Activated CD8-positive, alpha-beta T cell treated with anti-CD3 and anti-CD28 coated beads, Interleukin-2, amount 10 ng/mL, durations not matched to agents 7 days and 5 days (primary cell): ENCODE results near the gene PTCD1. TPM values are rescaled to one million over a fixed set of nuclear protein-coding genes. Genes with fewer than 3 reads are reported as not detected.
"Not testable (repeated sequence)": the region's sequence is repeated elsewhere in the genome, so short reads cannot be mapped to it uniquely, and the experiment has no call there.

ENCODE experiments used
- ATAC-seq: fragments of 150-1000 bp; cut with Tn5 transposase; one replicate; pipeline ENCODE4 v1.10.0; 2021; ENCODE audit warnings: moderate library complexity
- CTCF ChIA-PET: fragments of 350-600 bp; sonication (Branson Sonifier 250); formaldehyde crosslinking; loops from one replicate; lab custom pipeline; 2021; ENCODE audit warnings: antibody characterized with exemption; lab: Charles Lee
- POLR2A ChIA-PET: fragments of 350-600 bp; sonication (Branson Sonifier 250); formaldehyde crosslinking; loops from one replicate; lab custom pipeline; 2021; ENCODE audit warnings: antibody characterized with exemption; lab: Charles Lee
- DNase-seq: peaks from one replicate; pipeline ENCODE4 v3.0.0-alpha.2; 2020
- H3K27ac Mint-ChIP-seq: one replicate; pipeline ENCODE4 v1.8.0; 2021; ENCODE audit warnings: mild to moderate bottlenecking, mixed read lengths
- H3K27me3 Mint-ChIP-seq: one replicate; pipeline ENCODE4 v1.8.0; 2021; ENCODE audit warnings: low read depth, mixed read lengths
- H3K36me3 Mint-ChIP-seq: one replicate; pipeline ENCODE4 v1.8.0; 2021; ENCODE audit warnings: low read depth, mixed read lengths
- H3K4me1 Mint-ChIP-seq: one replicate; pipeline ENCODE4 v1.8.0; 2021; ENCODE audit warnings: low read depth, mixed read lengths
- H3K4me3 Mint-ChIP-seq: one replicate; pipeline ENCODE4 v1.8.0; 2021; ENCODE audit warnings: mild to moderate bottlenecking, mixed read lengths
- H3K9me3 Mint-ChIP-seq: one replicate; pipeline ENCODE4 v1.8.0; 2022; ENCODE audit warnings: mixed read lengths; ENCODE audit not compliant: insufficient read depth
- total RNA-seq, 2 experiments: library from RNA; stranded (reverse); gene quantifications; one replicate each; pipeline ENCODE4 v1.2.3, GENCODE V29; 2021

Gene PTCD1
- total RNA-seq, 2 experiments from 2014 or later = 10.9 to 13.4 TPM

- no peak overlapping the region for H3K27ac Mint-ChIP-seq
- DNase-seq = no peak
- ATAC-seq = peak; percentile 7
- H3K36me3 Mint-ChIP-seq = peaks cover 39% of the 10 kb centered on the region
- CTCF ChIA-PET = interaction anchor here (1.3 kb wide), 1 partner anchor 13 kb away, joined by 3 read pairs; the partner anchor contains the start of genes BUD31 and PDAP1
- H3K9me3 Mint-ChIP-seq = no peaks in the 10 kb centered on the region
- no peak overlapping the region for H3K4me3 Mint-ChIP-seq
- POLR2A ChIA-PET = interaction anchor here (0.6 to 2.0 kb wide), 4 partner anchors 11 to 494 kb away, joined by 3 to 5 read pairs (median 3); partner anchors contain the start of gene BUD31
- H3K4me1 Mint-ChIP-seq = no peaks in the 10 kb centered on the region
- no peaks in the 10 kb centered on the region for H3K27me3 Mint-ChIP-seq
Observed at GRCh38 chr7:99422186-99422585, 16.4 kb downstream of the PTCD1 start.

- H3K36me3 Mint-ChIP-seq = peaks cover 51% of the 10 kb centered on the region
- ChIA-PET POLR2A (no interaction called here), CTCF (no interaction called here)
- no peaks in the 10 kb centered on the region for H3K9me3 Mint-ChIP-seq
- DNase-seq = no peak
- H3K27ac Mint-ChIP-seq = no peak overlapping the region
- ATAC-seq = no peak
- no peaks in the 10 kb centered on the region for H3K27me3 Mint-ChIP-seq
- H3K4me1 Mint-ChIP-seq = peaks cover 3% of the 10 kb centered on the region
- no peak overlapping the region for H3K4me3 Mint-ChIP-seq
Observed at GRCh38 chr7:99420986-99421385, 17.6 kb downstream of the PTCD1 start.

GRCh38 chr7:99420213-99420612 lies 18.4 kb downstream of the PTCD1 start:
- no peaks in the 10 kb centered on the region for H3K9me3 Mint-ChIP-seq
- no peak overlapping the region for H3K27ac Mint-ChIP-seq
- ChIA-PET CTCF (no interaction called here), POLR2A (interaction anchor here (1.3 kb wide), 2 partner anchors 10 to 13 kb away, joined by 6 to 7 read pairs; partner anchors contain the start of gene BUD31)
- no peaks in the 10 kb centered on the region for H3K27me3 Mint-ChIP-seq
- no peak overlapping the region for H3K4me3 Mint-ChIP-seq
- no peak for ATAC-seq
- peaks cover 55% of the 10 kb centered on the region for H3K36me3 Mint-ChIP-seq
- DNase-seq = no peak
- peaks cover 4% of the 10 kb centered on the region for H3K4me1 Mint-ChIP-seq

DNA sequence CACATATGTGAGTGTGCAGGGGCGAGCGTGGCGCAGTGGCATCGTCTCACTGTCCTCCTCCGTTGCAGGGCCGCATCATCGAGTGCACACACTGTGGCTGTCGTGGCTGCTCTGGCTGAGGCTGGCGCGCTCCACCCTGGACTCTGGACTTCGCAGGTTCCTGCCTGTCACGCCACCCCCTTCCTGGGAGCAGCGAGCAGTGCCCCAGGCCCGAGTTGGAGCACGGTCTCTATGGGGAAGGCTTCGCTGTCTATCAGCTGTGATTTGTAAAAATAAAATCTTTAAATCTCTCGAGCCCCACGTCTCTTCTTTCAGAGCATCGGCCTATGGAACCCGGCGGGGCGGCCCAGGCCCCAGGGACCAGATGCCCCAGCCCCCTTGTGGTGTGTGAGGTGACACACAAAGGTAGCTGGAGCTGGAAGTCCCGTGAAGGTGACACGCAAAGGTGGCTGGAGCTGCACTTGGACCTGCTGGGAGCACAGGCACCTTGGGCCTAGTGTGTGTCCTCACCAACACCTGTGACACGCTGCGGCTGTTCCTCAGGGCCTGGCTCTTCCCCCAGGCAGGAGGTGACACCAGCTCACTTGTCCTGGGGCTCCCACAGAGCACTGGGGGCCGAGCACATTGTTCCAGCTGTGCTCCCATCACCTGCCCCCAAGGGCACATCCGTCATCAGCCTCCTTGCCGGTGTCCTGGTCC lies 19.1 kb downstream of the PTCD1 start:
- Mint-ChIP-seq H3K4me1 (peaks cover 9% of the 10 kb centered on the region), H3K27me3 (no peaks in the 10 kb centered on the region), H3K36me3 (peaks cover 59% of the 10 kb centered on the region), H3K4me3 (no peak overlapping the region), H3K9me3 (no peaks in the 10 kb centered on the region), H3K27ac (no peak overlapping the region)
- DNase-seq = no peak
- ChIA-PET CTCF (no interaction called here), POLR2A (interaction anchor here (1.3 kb wide), 2 partner anchors 10 to 12 kb away, joined by 6 to 7 read pairs; partner anchors contain the start of gene BUD31)
- peak; percentile 12 for ATAC-seq

GRCh38 chr7:99418260-99418659 lies 20.3 kb downstream of the PTCD1 start:
- CTCF ChIA-PET = no interaction called here
- peaks cover 9% of the 10 kb centered on the region for H3K4me1 Mint-ChIP-seq
- POLR2A ChIA-PET = interaction anchor here (1.3 to 1.4 kb wide), 2 partner anchors 9 to 21 kb away, joined by 4 to 5 read pairs; partner anchors contain the start of genes BUD31, CPSF4, PDAP1 and PTCD1
- DNase-seq (no peak), ATAC-seq (no peak)
- no peak overlapping the region for H3K4me3 Mint-ChIP-seq
- H3K36me3 Mint-ChIP-seq = peaks cover 60% of the 10 kb centered on the region
- H3K27me3 Mint-ChIP-seq = no peaks in the 10 kb centered on the region
- no peaks in the 10 kb centered on the region for H3K9me3 Mint-ChIP-seq
- H3K27ac Mint-ChIP-seq = no peak overlapping the region

DNA sequence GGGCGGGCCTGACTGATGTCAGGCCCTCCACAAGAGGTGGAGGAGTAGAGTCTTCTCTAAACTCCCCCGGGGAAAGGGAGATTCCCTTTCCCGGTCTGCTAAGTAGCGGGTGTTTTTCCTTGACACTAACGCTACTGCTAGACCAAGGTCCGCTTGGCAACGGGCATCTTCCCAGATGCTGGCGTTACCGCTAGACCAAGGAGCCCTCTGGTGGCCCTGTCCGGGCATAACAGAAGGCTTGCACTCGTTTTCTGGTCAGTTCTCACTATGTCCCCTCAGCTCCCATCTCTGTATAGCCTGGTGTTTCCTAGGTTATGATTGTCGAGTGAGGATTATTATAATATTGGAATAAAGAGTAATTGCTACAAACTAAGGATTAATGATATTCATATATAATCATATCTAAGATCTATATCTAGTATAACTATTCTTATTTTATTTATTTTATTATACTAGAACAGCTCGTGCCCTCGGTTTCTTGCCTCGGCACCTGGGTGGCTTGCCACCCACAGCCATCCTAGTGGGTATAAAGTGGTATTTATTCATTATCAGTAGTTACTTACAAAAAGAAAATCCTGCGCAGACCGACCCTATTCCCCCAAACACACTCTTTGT lies 23.0 kb downstream of the PTCD1 start:
- DNase-seq = peak; percentile 38
- Mint-ChIP-seq H3K36me3 (peaks cover 70% of the 10 kb centered on the region), H3K4me1 (peaks cover 21% of the 10 kb centered on the region)
- not testable (repeated sequence) for H3K4me3 Mint-ChIP-seq, H3K27ac Mint-ChIP-seq, ATAC-seq, H3K9me3 Mint-ChIP-seq, H3K27me3 Mint-ChIP-seq
- POLR2A ChIA-PET = interaction anchor here (0.6 kb wide), 1 partner anchor 137 kb away, joined by 4 read pairs; no protein-coding TSS in a partner anchor
- CTCF ChIA-PET = interaction anchor here (0.7 to 2.1 kb wide), 2 partner anchors 8 to 13 kb away, joined by 4 to 8 read pairs; no protein-coding TSS in a partner anchor

GRCh38 chr7:99410635-99411034 lies 28.0 kb downstream of the PTCD1 start:
- CTCF ChIA-PET = interaction anchor here (1.9 kb wide), 1 partner anchor 45 kb away, joined by 4 read pairs; no protein-coding TSS in a partner anchor

DNA sequence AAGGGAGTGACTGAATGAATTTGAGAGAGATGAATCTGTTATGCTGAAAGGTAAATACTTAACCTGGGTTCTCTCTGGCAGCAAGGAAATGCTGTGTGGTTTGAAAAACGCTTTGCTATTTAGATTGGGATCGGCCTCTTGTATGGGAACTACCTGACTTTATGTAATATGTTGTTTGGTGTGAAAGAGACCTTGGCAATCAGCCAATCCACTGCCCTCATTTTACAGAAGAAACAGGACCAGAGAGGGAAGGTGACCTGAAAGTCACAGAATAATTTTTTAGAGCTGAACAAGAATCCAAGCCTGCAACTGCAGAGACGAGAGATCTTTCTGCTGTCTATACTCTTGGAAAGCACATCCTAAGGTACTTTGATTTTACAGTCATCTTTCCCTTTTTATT lies 28.8 kb downstream of the PTCD1 start:
- DNase-seq = no peak
- H3K4me1 Mint-ChIP-seq = peaks cover 44% of the 10 kb centered on the region
- ChIA-PET CTCF (interaction anchor here (1.6 to 1.9 kb wide), 2 partner anchors 44 to 49 kb away, joined by 3 to 4 read pairs; no protein-coding TSS in a partner anchor), POLR2A (interaction anchor here (1.1 to 3.4 kb wide), 6 partner anchors 10 to 91 kb away, joined by 4 to 23 read pairs (median 6); partner anchors contain the start of genes ARPC1A and ZNF394)
- no peaks in the 10 kb centered on the region for H3K27me3 Mint-ChIP-seq
- no peak for ATAC-seq
- H3K36me3 Mint-ChIP-seq = peaks cover 34% of the 10 kb centered on the region
- H3K4me3 Mint-ChIP-seq = peak overlapping the region; percentile 98
- peak overlapping the region; percentile 99 for H3K27ac Mint-ChIP-seq
- H3K9me3 Mint-ChIP-seq = no peaks in the 10 kb centered on the region

More at GRCh38 chr7:99410635-99411034, 28.0 kb downstream of the PTCD1 start:
- Mint-ChIP-seq H3K27ac (peak overlapping the region; percentile 39), H3K36me3 (peaks cover 42% of the 10 kb centered on the region), H3K4me1 (peaks cover 46% of the 10 kb centered on the region), H3K4me3 (peak overlapping the region; percentile 98), H3K27me3 (no peaks in the 10 kb centered on the region), H3K9me3 (no peaks in the 10 kb centered on the region)
- DNase-seq = no peak
- ATAC-seq = no peak
- POLR2A ChIA-PET = interaction anchor here (2.3 kb wide), 1 partner anchor 9 kb away, joined by 6 read pairs; no protein-coding TSS in a partner anchor

DNA sequence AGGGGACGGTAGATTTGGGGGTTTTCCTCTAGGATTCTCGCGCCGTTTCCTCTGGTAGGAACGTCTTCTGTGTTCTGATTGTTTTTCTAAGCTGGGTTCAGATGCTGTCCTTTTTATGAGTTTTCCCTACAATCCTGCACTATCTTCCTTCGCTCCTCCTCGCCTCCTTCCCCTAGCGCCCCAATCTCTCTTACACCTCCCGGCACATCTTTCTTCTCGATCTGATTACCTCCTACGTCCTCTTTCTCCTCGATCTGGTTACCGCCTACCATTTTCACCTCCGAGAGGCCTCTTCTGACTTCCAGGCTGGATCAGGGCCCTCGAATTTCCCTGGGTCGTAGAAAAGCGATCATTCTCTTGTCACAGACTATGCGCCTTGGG lies 29.4 kb downstream of the PTCD1 start:
- CTCF ChIA-PET = interaction anchor here (0.6 to 3.2 kb wide), 9 partner anchors 10 to 67 kb away, joined by 3 to 17 read pairs (median 3); partner anchors contain the start of genes CPSF4 and PTCD1
- H3K36me3 Mint-ChIP-seq = peaks cover 34% of the 10 kb centered on the region

DNA sequence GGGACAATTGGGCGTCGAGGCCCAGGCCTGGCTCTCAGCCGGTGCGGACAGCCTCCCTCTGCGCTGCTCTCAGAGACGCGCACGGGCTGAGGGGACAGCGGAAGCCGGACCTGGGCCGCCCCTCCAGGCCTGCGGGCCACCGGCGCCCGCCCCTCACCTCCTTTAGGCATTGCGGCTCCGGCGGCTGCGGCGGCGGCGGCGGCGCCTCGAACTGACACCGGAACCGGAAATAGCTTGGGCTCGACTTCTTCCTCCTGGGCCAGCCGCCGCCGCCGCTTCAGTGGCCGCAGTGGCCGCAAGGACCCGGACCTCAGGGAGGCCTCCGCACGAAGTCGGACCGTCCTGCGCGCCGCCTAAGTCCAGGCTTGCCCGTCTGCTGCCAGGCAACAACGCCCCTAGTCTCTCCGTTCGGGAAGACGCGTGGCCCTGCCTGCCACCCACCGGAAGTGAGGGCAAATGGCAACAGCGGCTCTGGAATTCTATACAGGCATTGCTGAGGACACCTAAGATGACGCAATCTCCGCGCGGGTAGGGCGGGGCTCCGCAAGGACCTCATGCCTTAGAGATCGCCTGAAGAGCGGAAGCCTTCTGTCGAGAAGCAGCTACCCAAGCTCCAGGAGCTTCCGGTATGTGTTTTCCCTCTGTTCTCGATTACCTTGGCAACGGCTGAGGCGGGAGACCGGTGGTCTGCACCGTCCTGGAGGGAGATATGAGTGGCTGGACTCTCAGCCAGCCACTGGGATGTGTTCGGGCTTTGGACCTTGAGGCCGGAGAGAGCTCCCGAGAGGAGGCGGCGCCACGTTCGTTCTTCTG lies 30.0 kb downstream of the PTCD1 start, which contains the start of the genes BUD31 and PDAP1:
BUD31 (plus strand) TSS at position 591 of the 813 bp plus-strand sequence. CDS start 2,124 bp downstream, outside the sequence.
PDAP1 (minus strand) TSS at position 219 of the 813 bp plus-strand sequence; CDS start at position 170, 49 bp downstream.
- Mint-ChIP-seq H3K36me3 (peaks cover 39% of the 10 kb centered on the region), H3K27ac (peak within 1 kb of the TSS; percentile 99), H3K27me3 (no peaks in the 10 kb centered on the region), H3K4me1 (peaks cover 49% of the 10 kb centered on the region), H3K9me3 (no peaks in the 10 kb centered on the region), H3K4me3 (peak within 1 kb of the TSS; percentile 98)
- CTCF ChIA-PET = interaction anchor here (0.6 to 3.2 kb wide), 11 partner anchors 10 to 67 kb away, joined by 3 to 17 read pairs (median 3); partner anchors contain the start of genes CPSF4 and PTCD1
- DNase-seq (peak; percentile 95), ATAC-seq (peak; percentile 84)
- POLR2A ChIA-PET = interaction anchor here (0.6 to 4.0 kb wide), 27 partner anchors 9 to 690 kb away, joined by 3 to 53 read pairs (median 4); partner anchors contain the start of genes ARPC1A, ARPC1B, ATP5MF and CPSF4

More for the DNA sequence above, 29.4 kb downstream of the PTCD1 start:
- Mint-ChIP-seq H3K9me3 (no peaks in the 10 kb centered on the region), H3K27me3 (no peaks in the 10 kb centered on the region), H3K27ac (peak overlapping the region; percentile 99), H3K4me1 (peaks cover 48% of the 10 kb centered on the region), H3K4me3 (peak overlapping the region; percentile 98)
- POLR2A ChIA-PET = interaction anchor here (0.6 to 4.0 kb wide), 24 partner anchors 8 to 690 kb away, joined by 3 to 53 read pairs (median 4); partner anchors contain the start of genes ARPC1A, ARPC1B, ATP5MF and CPSF4
- DNase-seq (no peak), ATAC-seq (peak; percentile 14)
